Measurements from ENCODE around the gene TUT1.

The TUT1 gene

GRCh38 chr11:62548545-62549335, 42.6 kb downstream of the TUT1 start:
- Histone ChIP-seq H3K27me3 (peaks cover 63% of the 10 kb centered on the region), H3K4me3 (no peak overlapping the region), H3K27ac (no peak overlapping the region)

GRCh38 chr11:62547691-62548281, 43.5 kb downstream of the TUT1 start:
- H3K9me3 ChIP-seq = no peaks in the 10 kb centered on the region
- no peak overlapping the region for H3K4me3 ChIP-seq
- H3K27ac ChIP-seq = no peak overlapping the region
- no peak overlapping the region for H3K9ac ChIP-seq
- no peak for TF ChIP-seq Cebpa-rat (IDR thresholded peaks at IDR 0.05)
- peaks cover 73% of the 10 kb centered on the region for H3K27me3 ChIP-seq
- peaks cover 48% of the 10 kb centered on the region for H4K20me1 ChIP-seq
- no peaks in the 10 kb centered on the region for H3K36me3 ChIP-seq
- H3K4me2 ChIP-seq = no peak overlapping the region
- H3K4me1 ChIP-seq = peaks cover 65% of the 10 kb centered on the region

More at GRCh38 chr11:62548545-62549335, 42.6 kb downstream of the TUT1 start:
- H3K4me2 ChIP-seq = no peak overlapping the region
- H3K9me3 ChIP-seq = no peaks in the 10 kb centered on the region
- peaks cover 40% of the 10 kb centered on the region for H4K20me1 ChIP-seq
- H3K36me3 ChIP-seq = no peaks in the 10 kb centered on the region
- peaks cover 66% of the 10 kb centered on the region for H3K4me1 ChIP-seq
- no peak for TF ChIP-seq Cebpa-rat (IDR thresholded peaks at IDR 0.05)
- H3K9ac ChIP-seq = no peak overlapping the region

GRCh38 chr11:62546929-62547625, 44.2 kb downstream of the TUT1 start:
- Histone ChIP-seq H3K9me3 (no peaks in the 10 kb centered on the region), H3K27ac (no peak overlapping the region), H3K4me3 (peak overlapping the region; percentile 66; the same call in 1 of the 2 replicates), H3K36me3 (no peaks in the 10 kb centered on the region), H4K20me1 (peaks cover 48% of the 10 kb centered on the region), H3K4me2 (peak overlapping the region; percentile 95; the same call in 1 of the 2 replicates), H3K4me1 (peaks cover 63% of the 10 kb centered on the region), H3K9ac (no peak overlapping the region), H3K27me3 (peaks cover 77% of the 10 kb centered on the region)
- no peak for TF ChIP-seq Cebpa-rat (IDR thresholded peaks at IDR 0.05)

- peaks cover 56% of the 10 kb centered on the region for H3K4me1 ChIP-seq
- peaks cover 77% of the 10 kb centered on the region for H3K27me3 ChIP-seq
- no peak within 1 kb of the TSS for H3K9ac ChIP-seq
- peak within 1 kb of the TSS; percentile 66 for H3K4me3 ChIP-seq
- no peaks in the 10 kb centered on the region for H3K9me3 ChIP-seq
- peak within 1 kb of the TSS; percentile 95 for H3K4me2 ChIP-seq
- H3K36me3 ChIP-seq = no peaks in the 10 kb centered on the region
- H3K27ac ChIP-seq = no peak within 1 kb of the TSS
- no peak for TF ChIP-seq Cebpa-rat (IDR thresholded peaks at IDR 0.05)
- peaks cover 48% of the 10 kb centered on the region for H4K20me1 ChIP-seq
Measured at GRCh38 chr11:62546244-62546928, 44.9 kb downstream of the TUT1 start, which contains the start of gene AHNAK. AHNAK (minus strand) TSS chr11:62546806; CDS start chr11:62536098, 10,708 bp downstream.

DNA sequence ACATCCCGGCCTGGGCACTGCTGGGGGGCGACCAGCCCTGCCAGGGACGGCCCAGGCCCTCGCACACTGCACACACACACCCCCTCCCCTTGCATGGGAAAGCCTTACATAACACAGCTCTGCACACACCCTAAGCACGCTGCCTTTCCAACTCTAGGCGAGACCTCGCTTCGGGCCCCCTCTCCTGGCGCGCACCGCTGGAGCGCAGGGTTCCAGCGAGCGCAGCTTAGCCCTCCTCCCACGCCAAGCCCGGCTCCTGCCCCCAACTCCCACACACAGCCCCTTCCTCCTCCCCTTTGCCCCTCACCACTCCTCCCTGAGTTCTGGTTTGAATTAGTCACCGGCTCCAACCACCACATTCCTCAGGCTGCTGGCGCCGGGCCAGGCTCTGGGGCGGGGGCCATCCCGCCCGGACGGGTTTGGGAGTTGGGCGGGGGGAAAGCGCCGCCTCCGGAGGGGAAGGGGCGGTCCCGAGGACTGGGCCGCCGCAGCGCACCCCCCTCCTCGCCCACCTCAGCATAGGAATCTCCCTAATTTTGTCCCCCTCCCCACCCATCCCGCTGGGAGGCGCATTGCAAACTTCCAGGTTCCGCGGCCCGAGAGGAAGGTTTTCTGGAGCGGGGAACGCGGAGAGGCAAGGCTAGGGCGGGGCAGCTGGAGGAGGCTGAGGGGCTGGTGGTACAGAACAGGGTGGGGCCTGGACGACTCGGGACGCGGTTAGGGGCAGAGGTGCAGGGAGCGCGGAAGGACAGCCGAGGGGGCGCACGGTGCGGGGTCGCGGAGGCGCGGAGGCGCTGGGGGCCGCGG, 45.7 kb downstream of the TUT1 start:
- TF ChIP-seq Cebpa-rat (IDR thresholded peaks at IDR 0.05) = no peak
- Histone ChIP-seq H3K4me2 (peak overlapping the region; percentile 95), H3K9ac (no peak overlapping the region), H3K27me3 (peaks cover 77% of the 10 kb centered on the region), H4K20me1 (peaks cover 48% of the 10 kb centered on the region), H3K36me3 (no peaks in the 10 kb centered on the region), H3K9me3 (no peaks in the 10 kb centered on the region), H3K4me1 (peaks cover 55% of the 10 kb centered on the region), H3K27ac (no peak overlapping the region), H3K4me3 (peak overlapping the region; percentile 66)

GRCh38 chr11:62544581-62545436, 46.5 kb downstream of the TUT1 start:
- Histone ChIP-seq H3K27me3 (peaks cover 73% of the 10 kb centered on the region), H4K20me1 (peaks cover 48% of the 10 kb centered on the region), H3K36me3 (no peaks in the 10 kb centered on the region), H3K9me3 (no peaks in the 10 kb centered on the region), H3K4me3 (peak overlapping the region; percentile 66), H3K4me1 (peaks cover 47% of the 10 kb centered on the region), H3K27ac (no peak overlapping the region), H3K4me2 (peak overlapping the region; percentile 95), H3K9ac (no peak overlapping the region)
- no peak for TF ChIP-seq Cebpa-rat (IDR thresholded peaks at IDR 0.05)

DNA sequence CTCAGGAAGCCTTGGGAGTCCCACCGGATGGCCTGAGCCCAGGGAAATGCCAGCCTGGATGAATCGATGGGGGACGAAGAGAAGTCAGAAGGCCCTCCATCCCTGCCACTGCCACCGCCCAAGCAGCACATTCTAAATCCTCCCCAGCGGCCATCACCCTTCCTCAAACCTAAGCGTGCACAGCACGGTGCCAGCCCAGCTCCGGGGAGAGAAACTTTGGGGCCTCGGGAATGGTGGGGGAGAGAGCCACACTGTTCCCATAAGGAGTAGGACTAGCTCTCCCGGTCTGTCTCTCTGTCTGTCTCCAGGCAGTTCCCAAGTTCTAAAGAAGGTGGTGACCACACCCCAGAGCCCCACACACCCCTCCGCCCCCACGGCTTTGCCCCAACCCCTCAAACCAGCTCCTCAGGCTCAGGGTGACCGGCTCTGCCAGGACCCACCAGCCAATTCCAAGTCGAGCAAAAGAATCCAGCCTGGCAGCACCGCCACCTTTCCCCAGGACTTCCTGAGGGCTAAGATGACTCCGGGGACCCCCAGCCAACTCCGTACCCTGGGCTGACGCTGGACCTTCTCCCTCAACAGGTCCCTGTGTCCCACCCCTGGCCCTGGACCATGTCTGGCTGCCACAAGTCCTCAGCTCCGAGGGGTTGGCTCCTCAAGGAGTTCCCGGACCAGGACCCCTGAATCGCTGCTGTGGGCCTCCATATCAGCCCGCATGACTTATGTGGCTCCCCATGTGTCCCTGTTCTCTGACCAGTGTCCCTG, 47.5 kb downstream of the TUT1 start:
- H3K4me2 ChIP-seq = peak overlapping the region; percentile 95; the same call in 1 of the 2 replicates
- no peak overlapping the region for H3K9ac ChIP-seq
- no peaks in the 10 kb centered on the region for H3K36me3 ChIP-seq
- H3K4me1 ChIP-seq = peaks cover 55% of the 10 kb centered on the region
- H3K9me3 ChIP-seq = no peaks in the 10 kb centered on the region
- H3K4me3 ChIP-seq = no peak overlapping the region
- TF ChIP-seq Cebpa-rat (IDR thresholded peaks at IDR 0.05) = no peak
- H3K27ac ChIP-seq = no peak overlapping the region
- H4K20me1 ChIP-seq = peaks cover 48% of the 10 kb centered on the region
- H3K27me3 ChIP-seq = peaks cover 65% of the 10 kb centered on the region

Data from BLaER1 (cell line).